ENCODE data around the gene TRIM50.
"Not testable (repeated sequence)": the region's sequence is repeated elsewhere in the genome, so short reads cannot be mapped to it uniquely, and the experiment has no call there.

TRIM50 gene

DNA sequence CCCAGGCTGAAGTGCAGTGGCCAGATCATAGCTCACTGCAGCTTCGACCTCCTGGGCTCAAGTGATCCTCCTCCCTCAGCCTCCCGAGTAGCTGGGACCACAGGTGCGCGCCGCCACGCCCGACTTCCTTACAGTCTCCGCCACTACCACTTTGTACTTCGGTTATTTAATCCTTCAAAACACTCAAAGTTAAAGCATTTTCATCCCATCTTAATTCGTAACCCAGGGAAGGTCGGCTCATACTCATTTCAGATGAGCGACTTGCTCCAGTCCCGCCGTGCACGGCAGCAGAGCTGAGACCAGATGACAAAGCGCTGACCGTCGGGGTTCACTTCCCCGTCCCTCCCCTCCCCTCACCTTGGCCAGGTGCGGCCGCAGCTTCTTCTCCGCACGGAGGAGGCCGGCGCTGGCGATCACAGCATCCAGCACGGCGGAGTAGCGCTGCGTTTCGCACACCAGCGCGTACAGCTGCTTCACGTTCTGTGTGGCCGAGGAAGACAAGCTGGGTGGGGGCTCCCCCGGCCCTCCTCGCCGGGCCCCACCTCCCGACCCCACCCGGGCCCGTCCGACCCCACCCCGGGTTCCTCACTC lies 19.7 kb downstream of the TRIM50 start:
- peak overlapping the region; percentile 43 for H2AFZ ChIP-seq (ENCODE audit: low read length)
- peak; percentile 18 for DNase-seq
- peaks cover 7% of the 10 kb centered on the region for H3K4me1 ChIP-seq (ENCODE audit: low read length)
- peak overlapping the region; percentile 74 for H3K4me3 ChIP-seq (ENCODE audit: low read length)
- peak overlapping the region; percentile 25; the same call in 1 of the 2 replicates for H3K27ac ChIP-seq (ENCODE audit: low read length)
- no peaks in the 10 kb centered on the region for H3K27me3 ChIP-seq (replicated peaks; ENCODE audit: insufficient read depth, low read length)
- H3K4me2 ChIP-seq (ENCODE audit: low read depth, low read length), result peak overlapping the region; percentile 75
- no peaks in the 10 kb centered on the region for H4K20me1 ChIP-seq (ENCODE audit: insufficient read depth, low read length)
- no peaks in the 10 kb centered on the region for H3K9me3 ChIP-seq (replicated peaks; ENCODE audit: insufficient read depth, low read length)
- H3K9me2 ChIP-seq (replicated peaks; ENCODE audit: insufficient read depth, low read length), result no peaks in the 10 kb centered on the region
- H3K9ac ChIP-seq (ENCODE audit: low read length), result peak overlapping the region; percentile 53
- no peaks in the 10 kb centered on the region; the same call in 1 of the 2 replicates for H3K36me3 ChIP-seq (replicated peaks; ENCODE audit: insufficient read depth, low read length)
- H3K79me2 ChIP-seq (ENCODE audit: low read length), result peaks cover 30% of the 10 kb centered on the region
- no peak for TF ChIP-seq EZH2 (optimal IDR thresholded peaks at IDR 0.05; ENCODE audit: low read depth, low read length)
- TF ChIP-seq, protein P1, sequence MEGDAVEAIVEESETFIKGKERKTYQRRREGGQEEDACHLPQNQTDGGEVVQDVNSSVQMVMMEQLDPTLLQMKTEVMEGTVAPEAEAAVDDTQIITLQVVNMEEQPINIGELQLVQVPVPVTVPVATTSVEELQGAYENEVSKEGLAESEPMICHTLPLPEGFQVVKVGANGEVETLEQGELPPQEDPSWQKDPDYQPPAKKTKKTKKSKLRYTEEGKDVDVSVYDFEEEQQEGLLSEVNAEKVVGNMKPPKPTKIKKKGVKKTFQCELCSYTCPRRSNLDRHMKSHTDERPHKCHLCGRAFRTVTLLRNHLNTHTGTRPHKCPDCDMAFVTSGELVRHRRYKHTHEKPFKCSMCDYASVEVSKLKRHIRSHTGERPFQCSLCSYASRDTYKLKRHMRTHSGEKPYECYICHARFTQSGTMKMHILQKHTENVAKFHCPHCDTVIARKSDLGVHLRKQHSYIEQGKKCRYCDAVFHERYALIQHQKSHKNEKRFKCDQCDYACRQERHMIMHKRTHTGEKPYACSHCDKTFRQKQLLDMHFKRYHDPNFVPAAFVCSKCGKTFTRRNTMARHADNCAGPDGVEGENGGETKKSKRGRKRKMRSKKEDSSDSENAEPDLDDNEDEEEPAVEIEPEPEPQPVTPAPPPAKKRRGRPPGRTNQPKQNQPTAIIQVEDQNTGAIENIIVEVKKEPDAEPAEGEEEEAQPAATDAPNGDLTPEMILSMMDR (IDR thresholded peaks at IDR 0.05; ENCODE audit: low read length), result no peak
- no peak for TF ChIP-seq EZH2phosphoT487 (IDR thresholded peaks at IDR 0.05; ENCODE audit: low read length)
- H3F3A ChIP-seq (ENCODE audit: insufficient read depth, low read length), result no peaks in the 10 kb centered on the region

DNA sequence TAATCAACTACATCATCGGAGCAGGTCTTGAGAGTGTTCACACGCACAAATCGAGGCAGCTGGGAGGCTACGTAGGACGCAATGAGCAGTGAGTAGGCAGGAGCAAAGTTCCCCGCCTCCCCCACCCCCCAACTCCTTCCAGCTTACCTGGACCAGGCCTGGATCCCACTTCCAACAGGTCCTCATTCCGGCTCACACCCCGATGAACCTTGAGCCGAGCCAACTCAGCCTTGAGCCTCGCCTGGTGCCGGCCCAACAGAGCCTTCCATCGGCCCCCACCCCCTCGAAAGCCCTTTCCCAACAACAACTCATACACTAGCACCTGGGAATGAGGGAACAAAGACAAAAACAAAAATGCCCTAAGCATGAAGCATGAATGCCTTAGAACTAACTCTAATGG lies 20.4 kb downstream of the TRIM50 start:
- no peaks in the 10 kb centered on the region for H4K20me1 ChIP-seq (ENCODE audit: insufficient read depth, low read length)
- H3K9me2 ChIP-seq (replicated peaks; ENCODE audit: insufficient read depth, low read length), result no peaks in the 10 kb centered on the region
- H3K36me3 ChIP-seq (replicated peaks; ENCODE audit: insufficient read depth, low read length), result no peaks in the 10 kb centered on the region; the same call in 1 of the 2 replicates
- peaks cover 7% of the 10 kb centered on the region for H3K4me1 ChIP-seq (ENCODE audit: low read length)
- DNase-seq, result no peak
- no peak overlapping the region for H3K27ac ChIP-seq (ENCODE audit: low read length)
- H3K4me3 ChIP-seq (ENCODE audit: low read length), result peak overlapping the region; percentile 74
- H3K9ac ChIP-seq (ENCODE audit: low read length), result no peak overlapping the region
- no peak overlapping the region for H2AFZ ChIP-seq (ENCODE audit: low read length)
- no peaks in the 10 kb centered on the region for H3K27me3 ChIP-seq (replicated peaks; ENCODE audit: insufficient read depth, low read length)
- no peaks in the 10 kb centered on the region for H3K9me3 ChIP-seq (replicated peaks; ENCODE audit: insufficient read depth, low read length)
- H3K79me2 ChIP-seq (ENCODE audit: low read length), result peaks cover 30% of the 10 kb centered on the region
- H3F3A ChIP-seq (ENCODE audit: insufficient read depth, low read length), result no peaks in the 10 kb centered on the region
- H3K4me2 ChIP-seq (ENCODE audit: low read depth, low read length), result peak overlapping the region; percentile 75
- no peak for TF ChIP-seq EZH2phosphoT487 (IDR thresholded peaks at IDR 0.05; ENCODE audit: low read length)
- TF ChIP-seq, protein P1 (IDR thresholded peaks at IDR 0.05; ENCODE audit: low read length), result no peak
- TF ChIP-seq EZH2 (optimal IDR thresholded peaks at IDR 0.05; ENCODE audit: low read depth, low read length), result no peak

DNA sequence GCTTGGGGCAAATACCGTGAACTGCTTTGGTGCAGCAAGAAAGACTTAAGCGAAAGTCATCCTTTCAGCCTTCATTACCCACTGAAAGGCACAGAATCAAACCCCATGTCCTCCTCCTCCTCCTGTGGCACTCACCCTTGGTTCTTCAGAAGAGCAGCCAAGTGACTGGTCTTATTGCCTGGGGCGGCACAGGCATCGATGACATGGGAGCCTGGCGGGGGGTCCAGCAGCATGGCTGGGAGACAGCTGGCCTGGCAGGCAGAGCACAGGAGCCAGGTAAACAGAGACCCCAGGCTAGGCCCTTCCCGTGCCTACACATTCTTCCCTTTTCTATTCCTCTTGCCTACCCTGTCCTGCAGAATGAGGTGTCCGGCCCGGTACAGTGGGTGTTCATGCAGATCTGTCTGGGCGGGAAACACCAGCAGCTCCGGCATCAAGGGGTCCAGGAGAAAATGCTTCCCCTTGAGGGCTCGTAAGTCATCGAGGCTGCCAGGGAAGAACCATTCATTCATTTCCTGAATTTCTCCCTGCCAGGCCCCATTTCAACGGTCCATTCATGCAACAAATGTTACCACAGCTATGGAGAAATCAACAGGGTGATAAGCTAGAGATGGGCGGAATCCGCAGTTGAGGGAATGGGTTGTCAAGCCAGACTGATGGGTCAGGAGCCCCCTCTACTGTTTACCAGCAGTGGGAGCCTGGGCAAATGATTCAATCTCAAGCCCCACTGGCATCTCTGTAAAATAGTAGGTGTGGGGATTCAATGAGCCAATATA lies 23.1 kb downstream of the TRIM50 start:
- H3K4me1 ChIP-seq (ENCODE audit: low read length); H3K4me2 ChIP-seq (ENCODE audit: low read depth, low read length); H3K9me3 ChIP-seq (replicated peaks; ENCODE audit: insufficient read depth, low read length); H3K36me3 ChIP-seq (replicated peaks; ENCODE audit: insufficient read depth, low read length); H2AFZ ChIP-seq (ENCODE audit: low read length); H3F3A ChIP-seq (ENCODE audit: insufficient read depth, low read length); H3K9me2 ChIP-seq (replicated peaks; ENCODE audit: insufficient read depth, low read length); H3K9ac ChIP-seq (ENCODE audit: low read length); DNase-seq; H4K20me1 ChIP-seq (ENCODE audit: insufficient read depth, low read length); H3K27me3 ChIP-seq (replicated peaks; ENCODE audit: insufficient read depth, low read length); H3K27ac ChIP-seq (ENCODE audit: low read length); H3K4me3 ChIP-seq (ENCODE audit: low read length): not testable (repeated sequence)
- peaks cover 30% of the 10 kb centered on the region for H3K79me2 ChIP-seq (ENCODE audit: low read length)

DNA sequence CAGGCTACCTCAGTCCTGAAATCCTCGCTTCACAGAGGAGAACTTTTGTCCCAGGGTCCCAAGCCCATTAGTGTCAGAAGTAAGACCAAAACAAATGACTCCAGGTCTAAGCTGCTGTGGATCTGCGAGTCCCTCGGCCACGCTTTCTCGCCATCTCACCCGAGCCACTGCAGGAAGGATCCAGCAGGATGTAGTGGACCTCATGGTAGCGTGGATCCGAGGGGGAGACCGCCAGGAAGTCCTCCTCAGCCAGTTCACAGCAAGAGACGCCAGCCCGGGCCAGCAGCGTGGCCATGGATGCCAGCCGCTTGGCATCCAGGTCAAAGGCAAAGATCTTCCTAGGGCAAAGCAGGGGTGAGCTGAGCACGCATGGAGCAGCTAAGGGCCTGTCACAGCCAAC lies 23.8 kb downstream of the TRIM50 start:
- Histone ChIP-seq H3K27ac (ENCODE audit: low read length) (no peak overlapping the region), H3K9me2 (replicated peaks; ENCODE audit: insufficient read depth, low read length) (no peaks in the 10 kb centered on the region)

More for the DNA sequence above, 23.8 kb downstream of the TRIM50 start:
- H3K9ac ChIP-seq (ENCODE audit: low read length), result no peak overlapping the region
- H3K4me2 ChIP-seq (ENCODE audit: low read depth, low read length), result no peak overlapping the region
- TF ChIP-seq, protein P1 (IDR thresholded peaks at IDR 0.05; ENCODE audit: low read length), result no peak
- TF ChIP-seq EZH2 (optimal IDR thresholded peaks at IDR 0.05; ENCODE audit: low read depth, low read length) (no peak), EZH2phosphoT487 (IDR thresholded peaks at IDR 0.05; ENCODE audit: low read length) (no peak)
- H3K4me3 ChIP-seq (ENCODE audit: low read length), result no peak overlapping the region
- peaks cover 7% of the 10 kb centered on the region for H3K4me1 ChIP-seq (ENCODE audit: low read length)
- DNase-seq, result no peak
- no peaks in the 10 kb centered on the region for H3F3A ChIP-seq (ENCODE audit: insufficient read depth, low read length)
- H3K27me3 ChIP-seq (replicated peaks; ENCODE audit: insufficient read depth, low read length), result no peaks in the 10 kb centered on the region
- peaks cover 30% of the 10 kb centered on the region for H3K79me2 ChIP-seq (ENCODE audit: low read length)
- H4K20me1 ChIP-seq (ENCODE audit: insufficient read depth, low read length), result no peaks in the 10 kb centered on the region
- no peak overlapping the region for H2AFZ ChIP-seq (ENCODE audit: low read length)
- no peaks in the 10 kb centered on the region for H3K9me3 ChIP-seq (replicated peaks; ENCODE audit: insufficient read depth, low read length)
- no peaks in the 10 kb centered on the region; the same call in 1 of the 2 replicates for H3K36me3 ChIP-seq (replicated peaks; ENCODE audit: insufficient read depth, low read length)

Measured in MM.1S (cell line).